T1000 (cell line): ENCODE measurements around the gene RUSF1.
"Not testable (repeated sequence)": the region's sequence is repeated elsewhere in the genome, so short reads cannot be mapped to it uniquely, and the experiment has no call there.

Experiments used
- DNase-seq: peaks from one replicate; lab custom pipeline; 2025; ENCODE audit warnings: mixed read lengths; lab: John Stamatoyannopoulos, UW

RUSF1 gene

GRCh38 chr16:31487071-31487719, 21.0 kb downstream of the RUSF1 start:
- no peak for DNase-seq

GRCh38 chr16:31486045-31486444, 22.1 kb downstream of the RUSF1 start:
- DNase-seq, result no peak

GRCh38 chr16:31485571-31485970, 22.6 kb downstream of the RUSF1 start:
- no peak for DNase-seq

GRCh38 chr16:31484491-31485171, 23.6 kb downstream of the RUSF1 start:
- no peak for DNase-seq

- DNase-seq, result not testable (repeated sequence)
Measured at GRCh38 chr16:31484048-31484447, 24.1 kb downstream of the RUSF1 start.

GRCh38 chr16:31483081-31483480, 25.1 kb downstream of the RUSF1 start, which contains the start of gene SLC5A2:
Gene SLC5A2 (plus strand): TSS chr16:31483123. CDS start chr16:31483137, 14 bp downstream.
- DNase-seq, result no peak

GRCh38 chr16:31480851-31481536, 27.2 kb downstream of the RUSF1 start:
- no peak for DNase-seq

GRCh38 chr16:31479751-31480150, 28.4 kb downstream of the RUSF1 start:
- DNase-seq, result no peak

GRCh38 chr16:31478956-31479355, 29.2 kb downstream of the RUSF1 start:
- no peak for DNase-seq

GRCh38 chr16:31477220-31478216, 30.7 kb downstream of the RUSF1 start:
- no peak for DNase-seq

GRCh38 chr16:31476303-31477219, 31.6 kb downstream of the RUSF1 start:
- no peak for DNase-seq

GRCh38 chr16:31475946-31476302, 32.3 kb downstream of the RUSF1 start:
- no peak for DNase-seq

- DNase-seq, result no peak
Measured at GRCh38 chr16:31474773-31475738, 33.1 kb downstream of the RUSF1 start.

- DNase-seq, result no peak
Measured at GRCh38 chr16:31474173-31474714, 33.9 kb downstream of the RUSF1 start.

GRCh38 chr16:31473264-31473984, 34.8 kb downstream of the RUSF1 start:
- no peak for DNase-seq

GRCh38 chr16:31472709-31473203, 35.4 kb downstream of the RUSF1 start:
- DNase-seq, result peak; percentile 91

GRCh38 chr16:31471875-31472708, 36.1 kb downstream of the RUSF1 start, which contains the start of gene TGFB1I1:
Gene TGFB1I1 (plus strand): TSS chr16:31472152. CDS start chr16:31472189, 37 bp downstream.
- peak; percentile 41 for DNase-seq
